Astrocyte of the spinal cord (primary cell): ENCODE data around the gene CCND2.

ENCODE experiments used
- DNase-seq: peaks from one replicate; pipeline ENCODE4 v3.0.0; 2011; ENCODE audit warnings: low read depth, low spot score
- H3K4me3 ChIP-seq: 2 replicates; pipeline ENCODE4 v1.5.1; 2011; ENCODE audit warnings: low read depth, mild to moderate bottlenecking, low read length, moderate library complexity
- CTCF ChIP-seq: IDR thresholded peaks from 2 replicates; pipeline ENCODE4 v1.5.1; 2012; ENCODE audit warnings: low read depth, mild to moderate bottlenecking, low read length, inconsistent platforms
- in situ Hi-C: cut with HindIII; loops from 2 replicates; pipeline ENCODE4 v1.10.0; 2017; ENCODE audit warnings: low sequenced_read_pairs

Gene CCND2

GRCh38 chr12:4312251-4312650 lies 38.7 kb downstream of the CCND2 start:
- H3K4me3 ChIP-seq: no peak overlapping the region
- in situ Hi-C loops: no loop called here
- TF ChIP-seq CTCF: no peak
- no peak for DNase-seq

- TF ChIP-seq CTCF: no peak
- in situ Hi-C loops: no loop called here
- peak overlapping the region; percentile 68 for H3K4me3 ChIP-seq
- DNase-seq: no peak
These were observed 46.9 kb downstream of the CCND2 start for GRCh38 chr12:4320497-4320852.

- in situ Hi-C loops: no loop called here
- TF ChIP-seq CTCF: no peak
- DNase-seq: peak; percentile 93
- H3K4me3 ChIP-seq: peak within 1 kb of the TSS; percentile 98
These were observed 47.5 kb downstream of the CCND2 start, which contains the start of gene TIGAR for GRCh38 chr12:4320853-4321701. TIGAR (plus strand) TSS chr12:4321213; CDS start chr12:4321272, 59 bp downstream.

- H3K4me3 ChIP-seq: no peak overlapping the region
- in situ Hi-C loops: no loop called here
- no peak for TF ChIP-seq CTCF
- DNase-seq: no peak
These were observed 49.2 kb downstream of the CCND2 start for GRCh38 chr12:4322726-4323125.
